Trophoblast cell (in vitro differentiated cells and primary cell): ENCODE data around the gene COL4A2.
A peak's percentile ranks its signal among the peaks of the same experiment; 100 is the strongest.
"Not testable (repeated sequence)": the region's sequence is repeated elsewhere in the genome, so short reads cannot be mapped to it uniquely, and the experiment has no call there.

Experiments used
- DNase-seq, 2 donors: peaks; one replicate each; pipeline ENCODE4 v3.0.0-alpha.2; 2016
- H2AFZ ChIP-seq: 2 replicates; pipeline ENCODE4 v1.6.1; 2013; ENCODE audit warnings: low read length, moderate library complexity, mild to moderate bottlenecking; ENCODE audit not compliant: insufficient read depth, poor library complexity
- H2AK5ac ChIP-seq: 2 replicates; pipeline ENCODE4 v1.6.1; 2013; ENCODE audit warnings: mild to moderate bottlenecking, low read length
- H2BK120ac ChIP-seq: 2 replicates; pipeline ENCODE4 v1.6.1; 2013; ENCODE audit warnings: low read length, mild to moderate bottlenecking, moderate library complexity; ENCODE audit not compliant: insufficient read depth, poor library complexity
- H2BK12ac ChIP-seq: 2 replicates; pipeline ENCODE4 v1.6.1; 2013; ENCODE audit warnings: mild to moderate bottlenecking, low read length, moderate library complexity
- H2BK5ac ChIP-seq: 2 replicates; pipeline ENCODE4 v1.6.1; 2013; ENCODE audit warnings: low read length, low read depth, moderate library complexity, mild to moderate bottlenecking; ENCODE audit not compliant: poor library complexity
- H3K14ac ChIP-seq: 2 replicates; pipeline ENCODE4 v1.6.1; 2013; ENCODE audit warnings: mild to moderate bottlenecking, low read length
- H3K18ac ChIP-seq: 2 replicates; pipeline ENCODE4 v1.6.1; 2013; ENCODE audit warnings: mild to moderate bottlenecking, low read length
- H3K23ac ChIP-seq: 2 replicates; pipeline ENCODE4 v1.6.1; 2013; ENCODE audit warnings: low read length
- H3K27ac ChIP-seq: 2 replicates; pipeline ENCODE4 v1.5.1; 2013; ENCODE audit warnings: low read depth, mild to moderate bottlenecking, inconsistent platforms, low read length, moderate library complexity
- H3K27me3 ChIP-seq: 2 replicates; pipeline ENCODE4 v1.6.1; 2013; ENCODE audit warnings: inconsistent platforms, mild to moderate bottlenecking, low read length, moderate library complexity; ENCODE audit not compliant: insufficient read depth
- H3K36me3 ChIP-seq, 2 experiments: 1 replicate in 1 of 2; 2 replicates in 1 of 2; pipeline ENCODE4 v1.6.1; 2013; ENCODE audit warnings: low read length in 2 of 2, mild to moderate bottlenecking in 2 of 2, moderate library complexity in 1 of 2; ENCODE audit not compliant: insufficient read depth in 2 of 2, control insufficient read depth in 1 of 2
- H3K4ac ChIP-seq: 2 replicates; pipeline ENCODE4 v1.6.1; 2013; ENCODE audit warnings: low read depth, mild to moderate bottlenecking, low read length, moderate library complexity
- H3K4me1 ChIP-seq, 2 experiments: 1 replicate in 1 of 2; 2 replicates in 1 of 2; pipeline ENCODE4 v1.6.1; 2013; ENCODE audit warnings: low read length in 2 of 2, mild to moderate bottlenecking in 2 of 2, moderate library complexity in 1 of 2; ENCODE audit not compliant: insufficient read depth in 2 of 2, control insufficient read depth in 1 of 2
- H3K4me2 ChIP-seq: 2 replicates; pipeline ENCODE4 v1.6.1; 2013; ENCODE audit warnings: inconsistent platforms, mild to moderate bottlenecking, low read length, moderate library complexity
- H3K4me3 ChIP-seq: 2 replicates; pipeline ENCODE4 v1.5.1; 2013; ENCODE audit warnings: mild to moderate bottlenecking, low read depth, low read length, inconsistent platforms
- H3K79me1 ChIP-seq: one replicate; pipeline ENCODE4 v1.6.1; 2013; ENCODE audit warnings: low read length
- H3K79me2 ChIP-seq: 2 replicates; pipeline ENCODE4 v1.6.1; 2013; ENCODE audit warnings: low read length, mild to moderate bottlenecking; ENCODE audit not compliant: control insufficient read depth, insufficient read depth, poor library complexity
- H3K9ac ChIP-seq: 2 replicates; pipeline ENCODE4 v1.6.1; 2013; ENCODE audit warnings: mild to moderate bottlenecking, low read length
- H3K9me3 ChIP-seq: 2 replicates; pipeline ENCODE4 v1.6.1; 2013; ENCODE audit warnings: low read depth, mild to moderate bottlenecking, control low read depth, inconsistent platforms, low read length; ENCODE audit not compliant: insufficient read depth
- H4K12ac ChIP-seq: 2 replicates; pipeline ENCODE4 v1.6.1; 2013; ENCODE audit warnings: low read depth, mild to moderate bottlenecking, low read length, moderate library complexity
- H4K8ac ChIP-seq: 2 replicates; pipeline ENCODE4 v1.6.1; 2013; ENCODE audit warnings: low read depth, mild to moderate bottlenecking, low read length, moderate library complexity
- H4K91ac ChIP-seq: one replicate; pipeline ENCODE4 v1.6.1; 2013; ENCODE audit warnings: low read depth, mild to moderate bottlenecking, low read length, moderate library complexity
- WGBS: extraction: QIAGEN DNeasy Blood & Tissue Kit; methylation state at CpG from one replicate; pipeline ENCODE4 v1.1.7; 2013; ENCODE audit warnings: missing lambda C conversion rate; ENCODE audit not compliant: insufficient read length, insufficient coverage; ENCODE audit errors: extremely low coverage; 5-methylcytosine and 5-hydroxymethylcytosine counted together

COL4A2 gene

DNA sequence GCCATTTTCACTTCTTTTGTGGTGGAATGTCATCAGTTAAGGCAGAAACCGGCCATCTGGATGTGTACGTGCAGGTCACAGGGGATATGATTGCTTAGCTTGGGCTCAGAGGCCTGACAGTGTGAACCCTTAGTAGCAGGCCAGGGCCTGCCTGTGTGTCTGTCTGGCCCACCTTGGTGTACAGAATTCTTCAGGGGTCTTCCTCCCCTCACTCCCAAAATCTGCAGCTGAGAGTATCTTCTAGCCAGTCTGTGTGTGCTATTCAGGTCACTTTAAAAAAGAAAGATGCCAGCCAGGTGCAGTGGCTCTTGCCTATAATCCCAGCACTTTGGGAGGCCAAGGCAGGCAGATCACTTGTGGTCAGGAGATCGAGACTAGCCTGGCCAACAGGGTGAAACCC lies 179.8 kb downstream of the COL4A2 start:
- DNase-seq, H3K4me3 ChIP-seq, H3K9ac ChIP-seq, H3K9me3 ChIP-seq, H3K23ac ChIP-seq, H3K79me2 ChIP-seq, H2AFZ ChIP-seq, H3K18ac ChIP-seq, H3K27me3 ChIP-seq, H3K4me2 ChIP-seq: not testable (repeated sequence)
- peak overlapping the region; percentile 42 for H3K4ac ChIP-seq
- peak overlapping the region; percentile 81 for H4K91ac ChIP-seq
- no CpG with 5 or more reads among the region's 3 CpGs for WGBS
- peaks cover 29 to 32% of the 10 kb centered on the region in 2 experiments for H3K4me1 ChIP-seq
- peak overlapping the region; percentile 71 for H2BK5ac ChIP-seq
- peaks cover 56 to 71% of the 10 kb centered on the region in 2 experiments for H3K36me3 ChIP-seq
- H2BK120ac ChIP-seq: peak overlapping the region; percentile 90
- peak overlapping the region; percentile 17 for H4K8ac ChIP-seq
- H3K14ac ChIP-seq: peak overlapping the region; percentile 74
- peak overlapping the region; percentile 51 for H2BK12ac ChIP-seq
- H4K12ac ChIP-seq: peak overlapping the region; percentile 55
- peak overlapping the region; percentile 51 for H2AK5ac ChIP-seq
- H3K79me1 ChIP-seq: peaks cover 24% of the 10 kb centered on the region
- H3K27ac ChIP-seq: peak overlapping the region; percentile 93

DNA sequence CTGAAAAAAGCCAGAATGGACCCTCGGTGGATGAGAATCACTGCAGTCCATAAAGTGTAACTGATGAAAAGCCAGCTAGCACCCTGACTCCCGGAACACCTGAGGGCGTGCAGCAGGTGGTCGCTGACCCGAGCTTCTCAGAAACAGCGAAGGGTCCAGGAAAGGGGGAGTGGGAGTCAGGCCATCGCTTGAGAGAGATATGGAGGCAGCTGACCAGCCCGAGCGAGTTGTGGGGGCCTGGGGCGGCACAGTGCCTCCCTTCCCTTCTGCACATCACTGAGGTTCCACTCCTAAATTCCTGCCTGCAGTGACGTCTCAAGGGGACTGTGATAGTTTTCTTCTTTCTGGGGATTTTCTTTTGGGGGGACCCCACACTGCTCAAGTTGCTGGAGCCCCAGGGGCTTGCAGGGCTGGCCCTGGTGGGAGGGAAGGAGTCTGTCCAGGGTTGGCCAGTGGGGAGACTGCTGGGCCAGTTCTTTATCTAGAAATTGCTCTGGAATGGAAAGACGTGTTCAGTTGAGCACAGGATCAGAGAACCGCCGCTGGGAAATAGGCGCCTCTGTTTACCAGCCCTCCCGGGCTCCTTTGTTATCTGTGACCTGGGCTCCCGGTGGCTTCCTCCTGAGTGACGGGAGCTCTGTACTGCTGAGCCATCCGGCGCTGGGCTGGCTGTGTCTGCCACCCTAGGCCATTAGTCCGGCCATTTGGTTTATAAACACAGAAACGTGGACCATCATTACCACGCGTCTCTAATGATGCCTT lies 183.1 kb downstream of the COL4A2 start:
- no CpG with 5 or more reads among the region's 24 CpGs for WGBS
- no peak overlapping the region for H3K4ac ChIP-seq
- peaks cover 19 to 22% of the 10 kb centered on the region in 2 experiments for H3K4me1 ChIP-seq
- no peaks in the 10 kb centered on the region for H3K27me3 ChIP-seq
- H3K4me3 ChIP-seq: no peak overlapping the region
- H3K18ac ChIP-seq: no peak overlapping the region
- DNase-seq: peak in 1 of 2 donors; percentile 28
- no peak overlapping the region for H2BK120ac ChIP-seq
- no peak overlapping the region for H3K14ac ChIP-seq
- no peak overlapping the region for H4K12ac ChIP-seq
- H2BK5ac ChIP-seq: no peak overlapping the region
- H3K23ac ChIP-seq: no peak overlapping the region
- H4K91ac ChIP-seq: peak overlapping the region; percentile 19
- H3K79me1 ChIP-seq: peaks cover 16% of the 10 kb centered on the region
- H2BK12ac ChIP-seq: no peak overlapping the region
- peaks cover 3% of the 10 kb centered on the region for H3K79me2 ChIP-seq
- peaks cover 56 to 68% of the 10 kb centered on the region in 2 experiments for H3K36me3 ChIP-seq
- H2AFZ ChIP-seq: no peak overlapping the region
- H3K9me3 ChIP-seq: peaks cover 2% of the 10 kb centered on the region
- H2AK5ac ChIP-seq: no peak overlapping the region
- no peak overlapping the region for H3K9ac ChIP-seq
- H3K4me2 ChIP-seq: no peak overlapping the region
- no peak overlapping the region for H4K8ac ChIP-seq
- no peak overlapping the region for H3K27ac ChIP-seq

DNA sequence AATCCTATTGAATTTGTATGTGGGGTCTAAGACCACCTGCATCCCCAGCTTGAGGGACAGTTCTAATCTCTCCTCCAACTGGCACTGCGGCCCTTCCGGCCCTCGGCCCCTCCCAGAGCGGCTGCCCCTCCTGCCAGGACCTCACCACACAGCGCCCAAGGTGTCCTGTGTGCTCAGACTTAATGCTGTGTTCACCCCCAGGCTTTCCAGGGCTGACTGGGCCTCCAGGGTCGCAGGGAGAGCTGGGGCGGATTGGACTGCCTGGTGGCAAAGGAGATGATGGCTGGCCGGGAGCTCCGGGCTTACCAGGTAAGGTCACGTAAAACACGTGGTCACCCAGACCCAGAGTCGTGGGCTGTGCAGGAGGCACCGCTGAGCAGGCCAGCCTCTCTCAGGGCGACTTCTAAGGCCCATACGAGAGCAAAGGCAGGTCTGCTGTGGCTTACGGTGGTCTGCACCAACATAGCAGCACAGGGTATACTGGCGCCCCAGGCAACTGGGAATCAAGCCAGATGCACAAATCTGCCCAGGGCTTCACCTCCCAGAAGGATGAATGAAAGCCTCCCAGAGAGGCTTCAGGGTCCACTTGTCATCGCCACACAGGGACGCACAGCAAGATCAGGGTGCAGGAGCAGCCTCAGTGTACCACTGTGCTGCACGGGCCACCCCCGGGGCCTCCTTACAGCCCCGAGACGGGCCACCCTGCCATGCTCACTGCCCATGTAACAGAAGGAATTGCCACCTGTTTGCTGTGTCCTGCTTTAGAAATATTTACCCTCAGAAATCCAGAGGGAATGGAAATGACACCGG lies 185.0 kb downstream of the COL4A2 start:
- no peak overlapping the region for H3K18ac ChIP-seq
- no peaks in the 10 kb centered on the region for H3K79me2 ChIP-seq
- H3K27me3 ChIP-seq: no peaks in the 10 kb centered on the region
- H3K14ac ChIP-seq: no peak overlapping the region
- no peak overlapping the region for H3K4me3 ChIP-seq
- no peak overlapping the region for H3K4ac ChIP-seq
- H3K4me1 ChIP-seq: peaks cover 7 to 10% of the 10 kb centered on the region in 2 experiments
- no peak overlapping the region for H2BK12ac ChIP-seq
- H2BK5ac ChIP-seq: no peak overlapping the region
- DNase-seq: no peak
- no peak overlapping the region for H4K8ac ChIP-seq
- H3K27ac ChIP-seq: no peak overlapping the region
- H4K91ac ChIP-seq: no peak overlapping the region
- peaks cover 74 to 82% of the 10 kb centered on the region in 2 experiments for H3K36me3 ChIP-seq
- H3K9me3 ChIP-seq: peaks cover 9% of the 10 kb centered on the region
- H3K9ac ChIP-seq: no peak overlapping the region
- peaks cover 3% of the 10 kb centered on the region for H3K79me1 ChIP-seq
- no peak overlapping the region for H2AK5ac ChIP-seq
- no CpG with 5 or more reads among the region's 24 CpGs for WGBS
- no peak overlapping the region for H3K23ac ChIP-seq
- no peak overlapping the region for H2AFZ ChIP-seq
- no peak overlapping the region for H3K4me2 ChIP-seq
- no peak overlapping the region for H4K12ac ChIP-seq
- H2BK120ac ChIP-seq: no peak overlapping the region

DNA sequence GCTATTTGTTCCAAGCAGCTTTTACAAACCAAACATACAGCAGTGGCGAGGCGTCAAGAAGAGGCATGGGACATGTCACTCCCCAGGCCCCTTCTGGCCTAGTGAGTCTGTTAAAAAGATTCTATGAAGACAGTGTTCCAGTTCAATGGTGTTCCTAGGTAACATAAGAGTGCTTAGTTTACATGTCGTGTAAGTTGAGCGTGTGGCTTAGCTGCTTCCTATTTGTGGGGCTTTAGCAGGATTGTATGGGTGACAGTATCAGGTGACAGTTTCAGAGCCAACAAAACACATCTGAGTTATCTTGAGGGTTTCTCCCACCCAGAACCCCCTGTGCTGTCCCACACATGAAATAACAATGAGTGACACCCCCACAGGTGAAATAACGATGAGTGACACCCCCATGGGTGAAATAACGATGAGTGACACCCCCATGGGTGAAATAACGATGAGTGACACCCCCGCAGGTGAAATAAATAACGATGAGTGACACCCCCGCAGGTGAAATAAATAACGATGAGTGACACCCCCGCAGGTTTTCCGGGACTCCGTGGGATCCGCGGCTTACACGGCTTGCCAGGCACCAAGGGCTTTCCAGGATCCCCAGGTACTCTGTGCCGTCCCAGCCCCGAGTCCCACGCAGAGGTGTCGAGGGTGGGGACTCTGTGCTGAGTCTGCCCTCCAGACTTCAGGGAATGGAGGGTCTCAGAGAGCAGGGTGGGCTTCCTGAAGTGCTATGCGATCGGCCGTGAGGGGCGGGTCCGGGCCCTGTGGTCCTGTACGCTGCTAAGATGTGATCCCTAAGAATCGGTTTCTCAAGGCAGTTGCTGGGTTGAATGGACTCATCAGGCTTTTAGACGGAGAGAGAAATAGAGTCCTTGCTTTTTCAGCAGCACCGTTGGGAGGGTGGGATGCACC lies 185.9 kb downstream of the COL4A2 start:
- WGBS: no CpG with 5 or more reads among the region's 30 CpGs

More for the DNA sequence above, 185.9 kb downstream of the COL4A2 start:
- no peak overlapping the region for H3K27ac ChIP-seq
- no peak overlapping the region for H3K18ac ChIP-seq
- H4K91ac ChIP-seq: no peak overlapping the region
- no peak overlapping the region for H2BK120ac ChIP-seq
- no peak overlapping the region for H2BK12ac ChIP-seq
- H2BK5ac ChIP-seq: no peak overlapping the region
- no peak overlapping the region for H2AFZ ChIP-seq
- peaks cover 11% of the 10 kb centered on the region for H3K9me3 ChIP-seq
- H4K8ac ChIP-seq: no peak overlapping the region
- no peak overlapping the region for H3K9ac ChIP-seq
- no peaks in the 10 kb centered on the region for H3K79me2 ChIP-seq
- no peaks in the 10 kb centered on the region for H3K27me3 ChIP-seq
- peaks cover 82 to 87% of the 10 kb centered on the region in 2 experiments for H3K36me3 ChIP-seq
- no peak overlapping the region for H3K4me2 ChIP-seq
- H3K4me1 ChIP-seq: peaks cover 3 to 7% of the 10 kb centered on the region in 2 experiments
- H3K4ac ChIP-seq: no peak overlapping the region
- H3K79me1 ChIP-seq: no peaks in the 10 kb centered on the region
- no peak overlapping the region for H3K23ac ChIP-seq
- no peak for DNase-seq
- no peak overlapping the region for H3K4me3 ChIP-seq
- no peak overlapping the region for H2AK5ac ChIP-seq
- no peak overlapping the region for H3K14ac ChIP-seq
- H4K12ac ChIP-seq: no peak overlapping the region
